ENCODE results near the gene C1orf21. TPM values are rescaled to one million over a fixed set of nuclear protein-coding genes. Genes with fewer than 3 reads are reported as not detected.

C1orf21 gene
- polyA plus RNA-seq, 3 donors, result 0.23 to 1.1 (median 0.28) TPM

- peaks cover 0 to 2% (median 0%) of the 10 kb centered on the region in 3 donors for H3K27me3 Mint-ChIP-seq (ENCODE audit: low read depth in 3 of 3)
- peak overlapping the region in 1 of 7 donors; percentile 33 for H3K27ac Mint-ChIP-seq
- H3K36me3 Mint-ChIP-seq, result no peaks in the 10 kb centered on the region
- 100% methylated on average over 1 of the region's 4 CpGs for WGBS (ENCODE audit: insufficient coverage)
- intact Hi-C loops (cut with micrococcal nuclease), result no loop called here
- no peak overlapping the region for H3K4me3 ChIP-seq (replicated peaks in 1 of 3; ENCODE audit: low read depth in 2 of 3, low read length in 3 of 3)
- H3K27ac ChIP-seq (ENCODE audit: low read depth in 1 of 2, low read length in 2 of 2), result no peak overlapping the region
- no peak for TF ChIP-seq CTCF (IDR thresholded peaks at IDR 0.05)
- no peak overlapping the region for H2AFZ ChIP-seq (ENCODE audit: insufficient read depth, low read depth, low read length, poor library complexity, severe bottlenecking)
- no peak overlapping the region for H3K9ac ChIP-seq (ENCODE audit: insufficient read depth, low read length, poor library complexity, severe bottlenecking)
- peaks cover 5 to 7% of the 10 kb centered on the region in 2 donors for H3K4me1 ChIP-seq (ENCODE audit: control insufficient read depth in 1 of 2, insufficient read depth in 2 of 2, low read length in 2 of 2)
- H3K4me1 Mint-ChIP-seq, result peaks cover 18% of the 10 kb centered on the region
- no peaks in the 10 kb centered on the region for H3K27me3 ChIP-seq (ENCODE audit: control insufficient read depth in 2 of 2, insufficient read depth in 2 of 2, low read length in 2 of 2)
- no peak overlapping the region for H3K4me2 ChIP-seq (replicated peaks; ENCODE audit: extremely low read depth, low read length, poor library complexity, severe bottlenecking)
- DNase-seq, result no peak
- H3K4me3 Mint-ChIP-seq, result no peak overlapping the region
- no peaks in the 10 kb centered on the region for H4K20me1 ChIP-seq (ENCODE audit: insufficient read depth, low read length)
- H3K9me3 Mint-ChIP-seq, result no peaks in the 10 kb centered on the region
- H3K9me3 ChIP-seq (replicated peaks in 1 of 2; ENCODE audit: control insufficient read depth in 1 of 2, insufficient read depth in 1 of 2, low read length in 2 of 2), result no peaks in the 10 kb centered on the region
- H3K36me3 ChIP-seq (replicated peaks in 1 of 2; ENCODE audit: control insufficient read depth in 1 of 2, insufficient read depth in 2 of 2, low read length in 2 of 2), result no peaks in the 10 kb centered on the region
- H3K79me2 ChIP-seq (ENCODE audit: insufficient read depth, low read length), result no peaks in the 10 kb centered on the region
These were observed 182.3 kb downstream of the C1orf21 start for GRCh38 chr1:184569106-184569505.

- H2AFZ ChIP-seq (ENCODE audit: insufficient read depth, low read depth, low read length, poor library complexity, severe bottlenecking), result no peak overlapping the region
- H3K4me1 ChIP-seq (ENCODE audit: control insufficient read depth in 1 of 2, insufficient read depth in 2 of 2, low read length in 2 of 2), result no peaks in the 10 kb centered on the region
- no peak overlapping the region for H3K9ac ChIP-seq (ENCODE audit: insufficient read depth, low read length, poor library complexity, severe bottlenecking)
- intact Hi-C loops (cut with micrococcal nuclease), result no loop called here
- no peaks in the 10 kb centered on the region for H3K9me3 ChIP-seq (replicated peaks in 1 of 2; ENCODE audit: control insufficient read depth in 1 of 2, insufficient read depth in 1 of 2, low read length in 2 of 2)
- no peak overlapping the region for H3K4me3 ChIP-seq (replicated peaks in 1 of 3; ENCODE audit: low read depth in 2 of 3, low read length in 3 of 3)
- H3K36me3 ChIP-seq (replicated peaks in 1 of 2; ENCODE audit: control insufficient read depth in 1 of 2, insufficient read depth in 2 of 2, low read length in 2 of 2), result no peaks in the 10 kb centered on the region
- Mint-ChIP-seq H3K9me3 (peaks cover 0 to 7% (median 2%) of the 10 kb centered on the region in 7 donors), H3K36me3 (no peaks in the 10 kb centered on the region), H3K4me1 (no peaks in the 10 kb centered on the region), H3K27me3 (ENCODE audit: low read depth in 3 of 3) (peaks cover 0 to 4% (median 0%) of the 10 kb centered on the region in 3 donors), H3K27ac (no peak overlapping the region), H3K4me3 (no peak overlapping the region)
- no peaks in the 10 kb centered on the region for H3K79me2 ChIP-seq (ENCODE audit: insufficient read depth, low read length)
- no peaks in the 10 kb centered on the region for H3K27me3 ChIP-seq (ENCODE audit: control insufficient read depth in 2 of 2, insufficient read depth in 2 of 2, low read length in 2 of 2)
- no peak overlapping the region for H3K4me2 ChIP-seq (replicated peaks; ENCODE audit: extremely low read depth, low read length, poor library complexity, severe bottlenecking)
- no peak overlapping the region for H3K27ac ChIP-seq (ENCODE audit: low read depth in 1 of 2, low read length in 2 of 2)
- 100% methylated on average over 3 of the region's 8 CpGs for WGBS (ENCODE audit: insufficient coverage)
- TF ChIP-seq CTCF (IDR thresholded peaks at IDR 0.05), result no peak
- no peaks in the 10 kb centered on the region for H4K20me1 ChIP-seq (ENCODE audit: insufficient read depth, low read length)
- no peak for DNase-seq
These were observed 187.8 kb downstream of the C1orf21 start for GRCh38 chr1:184574588-184574987.
